Endothelial cell of umbilical vein (primary cell): ENCODE data around the gene XYLB. TPM values are rescaled to one million over a fixed set of nuclear protein-coding genes. Genes with fewer than 3 reads are reported as not detected.

Experiments used
- BruUV-seq: library from RNA; stranded (reverse); fragments of 400-500 nt; replicated peaks from 2 replicates; lab custom pipeline; 2021; lab: Mats Ljungman, UMichigan
- CTCF ChIA-PET: fragments of 300-600, 350-600 bp; sonication (Branson Sonifier 250); formaldehyde crosslinking; loops from one replicate; lab custom pipeline; 2021; ENCODE audit warnings: antibody characterized with exemption, inconsistent platforms; lab: Charles Lee
- POLR2A ChIA-PET: fragments of 300-600, 350-600 bp; sonication (Branson Sonifier 250); formaldehyde crosslinking; loops from one replicate; lab custom pipeline; 2021; ENCODE audit warnings: antibody characterized with exemption, inconsistent platforms; lab: Charles Lee
- DNase-seq: peaks from one replicate; pipeline ENCODE4 v3.0.0-alpha.2; 2011; ENCODE audit warnings: low read depth, low spot score
- FAIRE-seq: peaks from 2 replicates; lab custom pipeline; 2011; peaks lifted over from hg19 to GRCh38; lab: Jason Lieb, UNC
- H2AFZ ChIP-seq: 2 replicates; pipeline ENCODE4 v1.6.0; 2012; ENCODE audit warnings: low read depth, low read length, control low read depth, inconsistent platforms
- H3K27ac ChIP-seq: 2 replicates; pipeline ENCODE4 v1.5.1; 2011; ENCODE audit warnings: low read depth, mild to moderate bottlenecking, control low read depth, low read length, moderate library complexity; ENCODE audit not compliant: insufficient read depth
- H3K27me3 ChIP-seq, 2 experiments: 2 replicates each; pipeline versions ENCODE4 v1.6.0 to v1.6.1; 2011; ENCODE audit warnings: low read length in 2 of 2, mixed read lengths in 1 of 2; ENCODE audit not compliant: control insufficient read depth in 2 of 2, insufficient read depth in 2 of 2
- H3K36me3 ChIP-seq, 2 experiments: 2 replicates in 1 of 2; 3 replicates in 1 of 2; pipeline ENCODE4 v1.5.1; 2011; ENCODE audit warnings: low read length in 2 of 2, mild to moderate bottlenecking in 1 of 2, moderate library complexity in 1 of 2; ENCODE audit not compliant: control insufficient read depth in 2 of 2, insufficient read depth in 2 of 2; ENCODE audit errors: extremely low read depth in 1 of 2
- H3K4me1 ChIP-seq: 3 replicates; pipeline ENCODE4 v1.5.1; 2011; ENCODE audit warnings: mild to moderate bottlenecking, low read length; ENCODE audit not compliant: control insufficient read depth, insufficient read depth; ENCODE audit errors: extremely low read depth
- H3K4me2 ChIP-seq: 2 replicates; pipeline ENCODE4 v1.6.1; 2011; ENCODE audit warnings: low read length, control low read depth, mixed read lengths; ENCODE audit not compliant: insufficient read depth
- H3K4me3 ChIP-seq, 3 experiments: fragments of 200-600 bp in 1 of 3; sonication (generic), shearing (Covaris generic) in 1 of 3; replicated peaks in 1 of 3; 2 replicates each; pipeline ENCODE4 v1.5.1; 2011 to 2016; ENCODE audit warnings: control low read depth in 3 of 3, low read length in 3 of 3, mild to moderate bottlenecking in 2 of 3, inconsistent platforms in 1 of 3, low read depth in 1 of 3, moderate library complexity in 1 of 3; ENCODE audit not compliant: insufficient read depth in 1 of 3
- H3K79me2 ChIP-seq: 2 replicates; pipeline ENCODE4 v1.6.0; 2012; ENCODE audit warnings: low read length, inconsistent platforms; ENCODE audit not compliant: control insufficient read depth, insufficient read depth
- H3K9ac ChIP-seq: replicated peaks from 2 replicates; pipeline ENCODE3; 2011; ENCODE audit warnings: low read length, control low read depth; ENCODE audit not compliant: insufficient read depth; ENCODE audit errors: extremely low read depth
- H3K9me1 ChIP-seq: replicated peaks from 3 replicates; pipeline ENCODE4 v1.6.0; 2011; ENCODE audit warnings: mild to moderate bottlenecking, low read length; ENCODE audit not compliant: control insufficient read depth, insufficient read depth; ENCODE audit errors: extremely low read depth
- H3K9me3 ChIP-seq: replicated peaks from 2 replicates; pipeline ENCODE4 v1.5.1; 2012; ENCODE audit warnings: low read length, inconsistent platforms; ENCODE audit not compliant: control insufficient read depth, insufficient read depth
- H4K20me1 ChIP-seq: replicated peaks from 2 replicates; pipeline ENCODE3; 2011; ENCODE audit warnings: mild to moderate bottlenecking, low read length; ENCODE audit not compliant: control insufficient read depth, insufficient read depth; ENCODE audit errors: extremely low read depth
- EZH2 ChIP-seq: IDR thresholded peaks from 2 replicates; pipeline ENCODE4 v1.6.1; 2012; ENCODE audit warnings: borderline replicate concordance, low read depth, mild to moderate bottlenecking, moderate library complexity, low read length, inconsistent platforms; ENCODE audit not compliant: severe bottlenecking
- FOS ChIP-seq: IDR thresholded peaks from 2 replicates; pipeline ENCODE4 v1.6.1; 2011; ENCODE audit warnings: mild to moderate bottlenecking, low read length, moderate library complexity, borderline replicate concordance; ENCODE audit not compliant: insufficient read depth
- GATA2 ChIP-seq: IDR thresholded peaks from 2 replicates; pipeline ENCODE4 v1.7.0; 2011; ENCODE audit warnings: low read depth, mild to moderate bottlenecking, moderate library complexity, mixed read lengths, low read length; ENCODE audit not compliant: insufficient read length, insufficient read depth
- JUN ChIP-seq: IDR thresholded peaks from 2 replicates; pipeline ENCODE4 v1.6.1; 2011; ENCODE audit warnings: borderline replicate concordance, low read depth; ENCODE audit not compliant: insufficient read length, insufficient read depth
- MYC ChIP-seq: IDR thresholded peaks from one replicate; pipeline ENCODE4 v1.6.1; 2011; ENCODE audit warnings: mild to moderate bottlenecking, low read depth, low read length
- POLR2A ChIP-seq: IDR thresholded peaks from 2 replicates; pipeline ENCODE4 v1.6.1; 2012; ENCODE audit warnings: low read depth, mild to moderate bottlenecking, control low read depth, low read length
- POLR2AphosphoS5 ChIP-seq: IDR thresholded peaks from 2 replicates; pipeline ENCODE4 v1.6.1; 2012; ENCODE audit warnings: low read depth, mild to moderate bottlenecking, control low read depth, low read length, moderate library complexity; ENCODE audit not compliant: insufficient read depth
- dilution Hi-C: fragments of 300-500 bp; cut with MboI; formaldehyde crosslinking; loops from one replicate; pipeline ENCODE4 v1.15.0; 2019; ENCODE audit warnings: low sequenced_read_pairs; ENCODE audit not compliant: extremely low pct_ligation_motif_present
- intact Hi-C: fragments of 100-400 bp; cut with micrococcal nuclease; formaldehyde crosslinking; loops from one replicate; pipeline ENCODE4 v1.10.0; 2022
- polyA plus RNA-seq, 4 experiments: library from polyadenylated mRNA; depleted of rRNA in 3 of 4; stranded (reverse) in 3 of 4; unstranded in 1 of 4; fragments of >200 nt; gene quantifications; 2 replicates each; pipeline versions ENCODE4 v1.2.1 to v1.2.3, GENCODE V29; 2011 to 2012; ENCODE audit warnings: missing spikeins in 1 of 4
- total RNA-seq: library from RNA; stranded (reverse); gene quantifications from 2 replicates; pipeline ENCODE4 v1.2.3, GENCODE V29; 2021
- TF ChIP-seq, protein P1 (sequence below): IDR thresholded peaks from 2 replicates; pipeline ENCODE4 v1.6.1; 2011; ENCODE audit not compliant: insufficient read depth, insufficient read length
- TF ChIP-seq, protein P2 (sequence below), 2 donors: IDR thresholded peaks; 1 replicate in 1 of 2; 2 replicates in 1 of 2; pipeline ENCODE4 v1.5.1; 2011; ENCODE audit warnings: low read length in 2 of 2, mild to moderate bottlenecking in 2 of 2, moderate library complexity in 2 of 2, control low read depth in 1 of 2, inconsistent platforms in 1 of 2, low read depth in 1 of 2; ENCODE audit not compliant: insufficient read depth in 1 of 2; ENCODE audit errors: extremely low read depth in 1 of 2

XYLB gene
- total and polyA plus RNA-seq, 2 donors (not counting 3 experiments of a cell fraction or from before 2014, with no cell fraction given), result 3.7 to 4.3 TPM

DNA sequence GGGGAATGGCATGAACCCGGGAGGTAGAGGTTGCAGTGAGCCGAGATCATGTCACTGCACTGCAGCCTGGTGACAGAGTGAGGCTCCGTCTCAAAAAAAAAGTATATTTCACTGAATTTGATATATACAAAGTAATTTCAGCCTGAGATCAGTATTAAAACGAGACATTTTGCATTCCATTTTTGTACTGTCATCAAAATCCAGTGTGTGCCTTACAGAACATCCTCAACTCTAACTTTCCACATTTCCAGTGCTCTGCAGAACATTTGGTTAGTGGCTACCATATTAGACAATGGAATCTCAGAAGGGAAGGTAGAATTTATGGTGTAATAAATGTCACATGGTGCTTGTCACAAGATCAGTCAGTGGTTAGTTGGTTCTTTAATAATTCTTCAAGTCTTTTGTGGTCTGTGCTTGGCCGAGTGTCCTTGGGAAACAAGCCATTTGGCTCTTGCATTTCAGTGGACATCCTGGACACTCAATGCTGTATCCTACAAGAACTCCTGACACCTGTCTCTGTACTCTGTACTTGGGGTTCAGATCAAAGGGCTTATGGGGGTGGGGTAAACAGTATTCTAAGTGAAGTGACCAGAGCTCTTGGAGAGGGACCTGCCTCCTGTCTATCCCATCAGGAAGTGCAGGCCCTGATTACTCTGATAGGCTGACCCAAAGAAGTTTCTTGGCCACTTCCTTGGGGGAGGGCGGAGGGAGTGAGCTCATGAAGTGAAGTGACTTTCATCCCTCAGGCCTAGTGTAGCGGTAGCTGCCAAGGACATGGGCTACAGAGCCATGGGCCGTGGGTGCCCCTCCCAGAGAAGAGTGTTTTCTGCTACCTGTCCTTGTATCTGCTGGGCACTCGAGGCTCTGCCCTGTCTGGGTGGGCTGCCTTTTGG is 110.8 kb downstream of the XYLB start:
- CTCF ChIA-PET, result interaction anchor here (1.4 kb wide), 1 partner anchor 111 kb away, joined by 3 read pairs; the partner anchor contains the start of gene XYLB
- FAIRE-seq (no peak), DNase-seq (no peak)
- Histone ChIP-seq H3K4me3 (no peak overlapping the region), H3K79me2 (peaks cover 5% of the 10 kb centered on the region), H4K20me1 (peaks cover 2% of the 10 kb centered on the region), H3K27me3 (no peaks in the 10 kb centered on the region), H3K9me1 (no peaks in the 10 kb centered on the region), H3K4me2 (no peak overlapping the region), H3K36me3 (no peaks in the 10 kb centered on the region), H3K4me1 (no peaks in the 10 kb centered on the region), H3K9ac (no peak overlapping the region), H2AFZ (no peak overlapping the region), H3K9me3 (no peaks in the 10 kb centered on the region), H3K27ac (no peak overlapping the region)
- TF ChIP-seq FOS (no peak), MYC (no peak), GATA2 (no peak), EZH2 (no peak), JUN (no peak), POLR2AphosphoS5 (no peak), POLR2A (no peak)
- TF ChIP-seq, protein P1, sequence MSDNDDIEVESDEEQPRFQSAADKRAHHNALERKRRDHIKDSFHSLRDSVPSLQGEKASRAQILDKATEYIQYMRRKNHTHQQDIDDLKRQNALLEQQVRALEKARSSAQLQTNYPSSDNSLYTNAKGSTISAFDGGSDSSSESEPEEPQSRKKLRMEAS, result no peak
- TF ChIP-seq, protein P2, sequence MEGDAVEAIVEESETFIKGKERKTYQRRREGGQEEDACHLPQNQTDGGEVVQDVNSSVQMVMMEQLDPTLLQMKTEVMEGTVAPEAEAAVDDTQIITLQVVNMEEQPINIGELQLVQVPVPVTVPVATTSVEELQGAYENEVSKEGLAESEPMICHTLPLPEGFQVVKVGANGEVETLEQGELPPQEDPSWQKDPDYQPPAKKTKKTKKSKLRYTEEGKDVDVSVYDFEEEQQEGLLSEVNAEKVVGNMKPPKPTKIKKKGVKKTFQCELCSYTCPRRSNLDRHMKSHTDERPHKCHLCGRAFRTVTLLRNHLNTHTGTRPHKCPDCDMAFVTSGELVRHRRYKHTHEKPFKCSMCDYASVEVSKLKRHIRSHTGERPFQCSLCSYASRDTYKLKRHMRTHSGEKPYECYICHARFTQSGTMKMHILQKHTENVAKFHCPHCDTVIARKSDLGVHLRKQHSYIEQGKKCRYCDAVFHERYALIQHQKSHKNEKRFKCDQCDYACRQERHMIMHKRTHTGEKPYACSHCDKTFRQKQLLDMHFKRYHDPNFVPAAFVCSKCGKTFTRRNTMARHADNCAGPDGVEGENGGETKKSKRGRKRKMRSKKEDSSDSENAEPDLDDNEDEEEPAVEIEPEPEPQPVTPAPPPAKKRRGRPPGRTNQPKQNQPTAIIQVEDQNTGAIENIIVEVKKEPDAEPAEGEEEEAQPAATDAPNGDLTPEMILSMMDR (IDR thresholded peaks at IDR 0.05; ENCODE audit: extremely low read depth in 1 of 2, insufficient read depth in 1 of 2, low read depth in 1 of 2, low read length in 2 of 2), result no peak
- intact Hi-C loops (no loop called here), dilution Hi-C loops (no loop called here)
- POLR2A ChIA-PET, result no interaction called here
- no TSS peak for BruUV-seq
